HEK293T (cell line): ENCODE measurements around the gene OPA3.

Experiments used
- ARNT ChIP-seq: fragments of 450-650 bp; IDR thresholded peaks from 2 replicates; pipeline ENCODE4 v1.6.1; 2017; ENCODE audit warnings: mild to moderate bottlenecking
- BHLHE40 ChIP-seq: fragments of 450-650 bp; IDR thresholded peaks from 2 replicates; pipeline ENCODE4 v1.6.1; 2016; ENCODE audit warnings: mild to moderate bottlenecking, moderate library complexity, borderline replicate concordance
- ELF4 ChIP-seq: fragments of 450-650 bp; IDR thresholded peaks from 2 replicates; pipeline ENCODE4 v1.6.1; 2017; ENCODE audit warnings: antibody characterized with exemption
- FOXA1 ChIP-seq: fragments of 450-650 bp; IDR thresholded peaks from 2 replicates; pipeline ENCODE4 v1.6.1; 2016; ENCODE audit warnings: mild to moderate bottlenecking
- FOXK2 ChIP-seq: fragments of 450-650 bp; IDR thresholded peaks from 2 replicates; pipeline ENCODE4 v1.6.1; 2016; ENCODE audit warnings: mild to moderate bottlenecking
- FOXM1 ChIP-seq: fragments of 450-650 bp; IDR thresholded peaks from 2 replicates; pipeline ENCODE4 v1.6.1; 2017; ENCODE audit warnings: mild to moderate bottlenecking, borderline replicate concordance
- HDGF ChIP-seq: fragments of 450-650 bp; IDR thresholded peaks from 2 replicates; pipeline ENCODE4 v1.6.1; 2017; ENCODE audit warnings: antibody characterized with exemption, borderline replicate concordance
- LEF1 ChIP-seq: fragments of 450-650 bp; IDR thresholded peaks from 2 replicates; pipeline ENCODE4 v1.6.1; 2017; ENCODE audit warnings: mild to moderate bottlenecking, borderline replicate concordance
- NFRKB ChIP-seq: fragments of 450-650 bp; IDR thresholded peaks from 2 replicates; pipeline ENCODE4 v1.6.1; 2016; ENCODE audit warnings: mild to moderate bottlenecking, moderate library complexity
- PKNOX1 ChIP-seq: fragments of 450-650 bp; IDR thresholded peaks from 2 replicates; pipeline ENCODE4 v1.6.1; 2016
- SP1 ChIP-seq: fragments of 450-650 bp; IDR thresholded peaks from 2 replicates; pipeline ENCODE4 v1.6.1; 2017
- SUZ12 ChIP-seq: fragments of 450-650 bp; IDR thresholded peaks from 2 replicates; pipeline ENCODE4 v1.6.1; 2016; ENCODE audit warnings: mild to moderate bottlenecking
- TARDBP ChIP-seq: fragments of 450-650 bp; IDR thresholded peaks from 2 replicates; pipeline ENCODE4 v1.6.1; 2016
- ZNF384 ChIP-seq: fragments of 450-650 bp; IDR thresholded peaks from 2 replicates; pipeline ENCODE4 v1.6.1; 2016

- TF ChIP-seq BHLHE40 (no peak), ELF4 (no peak), SUZ12 (no peak), SP1 (no peak), PKNOX1 (no peak), FOXM1 (no peak), FOXK2 (no peak), ARNT (no peak), LEF1 (no peak), ZNF384 (no peak), HDGF (no peak), FOXA1 (no peak), TARDBP (no peak), NFRKB (no peak)
Measured at GRCh38 chr19:45483033-45483432, 101.6 kb downstream of the OPA3 start.
